Heart left ventricle (tissue), 16 donors: ENCODE results near the gene FAAP100. TPM values are rescaled to one million over a fixed set of nuclear protein-coding genes. Genes with fewer than 3 reads are reported as not detected.

Experiments
- ATAC-seq, 4 donors: fragments of 200-7000 bp; cut with Tn5 transposase; one replicate each; pipeline ENCODE4 v1.9.1; 2020 to 2022; ENCODE audit warnings: moderate library complexity in 4 of 4, mild to moderate bottlenecking in 3 of 4, moderate number of reproducible peaks in 1 of 4
- DNase-seq, 5 donors: peaks; one replicate each; pipeline ENCODE4 v3.0.0-alpha.2; 2020
- H3K27ac ChIP-seq, 12 donors: fragments of 200-600 bp; sonication (generic) in 4 of 12; one replicate each; pipeline versions ENCODE4 v1.5.0 to v1.8.0; 2016 to 2022; ENCODE audit warnings: mild to moderate bottlenecking in 2 of 12
- H3K27me3 ChIP-seq, 9 donors: fragments of 200-600 bp; sonication (generic) in 2 of 9; one replicate each; pipeline versions ENCODE4 v1.5.1 to v1.8.0; 2016 to 2022; ENCODE audit warnings: mild to moderate bottlenecking in 3 of 9
- H3K36me3 ChIP-seq, 9 donors: fragments of 200-600 bp; sonication (generic) in 2 of 9; one replicate each; pipeline versions ENCODE4 v1.5.0 to v1.8.0; 2018 to 2022; ENCODE audit warnings: mild to moderate bottlenecking in 2 of 9
- H3K4me1 ChIP-seq, 12 donors: fragments of 200-600 bp; sonication (generic) in 4 of 12; one replicate each; pipeline versions ENCODE4 v1.5.0 to v1.8.0; 2016 to 2022; ENCODE audit warnings: mild to moderate bottlenecking in 3 of 12
- H3K4me3 ChIP-seq, 12 donors: fragments of 200-600 bp; sonication (generic) in 4 of 12; one replicate each; pipeline versions ENCODE4 v1.5.0 to v1.8.0; 2017 to 2022; ENCODE audit warnings: mild to moderate bottlenecking in 9 of 12, moderate library complexity in 4 of 12
- H3K9me3 ChIP-seq, 12 donors: fragments of 200-600 bp; sonication (generic) in 4 of 12; one replicate each; pipeline versions ENCODE4 v1.5.0 to v1.8.0; 2016 to 2022; ENCODE audit warnings: mild to moderate bottlenecking in 1 of 12
- POLR2A ChIP-seq, 2 donors: fragments of 450-650 bp; IDR thresholded peaks; one replicate each; pipeline ENCODE4 v1.6.1; 2017; ENCODE audit warnings: antibody characterized with exemption in 2 of 2, mild to moderate bottlenecking in 2 of 2, moderate library complexity in 2 of 2
- WGBS, 4 donors: extraction: QIAGEN DNeasy Blood & Tissue Kit in 2 of 4; methylation state at CpG; one replicate each; pipeline versions ENCODE4 v1.1.5 to v1.1.7; 2013 to 2018; 5-methylcytosine and 5-hydroxymethylcytosine counted together
- intact Hi-C, 10 donors: fragments of 100-400 bp; cut with DNase I; formaldehyde crosslinking; loops; one replicate each; pipeline versions ENCODE4 v1.11.1 to v1.14.2; 2022
- polyA plus RNA-seq, 2 donors: library from polyadenylated mRNA; stranded (reverse); fragments of 200-250 nt; gene quantifications; one replicate each; pipeline ENCODE4 v1.2.3, GENCODE V29; 2013
- total RNA-seq, 9 donors: library from RNA; depleted of rRNA in 2 of 9; stranded (reverse); fragments of >200 nt in 2 of 9; fragmentation: NEBNext Ultra II Directional in 3 of 9; extraction: Animal tissue kit (Norgen Biotek cat#: 25700) in 3 of 9; gene quantifications; one replicate each; pipeline versions ENCODE4 v1.1.0 to v1.2.4, GENCODE V29; 2016 to 2023
- TF ChIP-seq, protein P1 (sequence below), 12 donors: fragments of 200-600 bp; sonication (generic) in 4 of 12; IDR thresholded peaks; one replicate each; pipeline versions ENCODE4 v1.5.0 to v1.8.0; 2018 to 2022; ENCODE audit warnings: antibody characterized with exemption in 12 of 12, mild to moderate bottlenecking in 5 of 12
- donor health status: ischemic (EF 13 %, LVEDD 7.1; RV severe dilation, severe dysfunction).
- donor health status: healthy with polysubstance abuse.
- donor health status: DM: no; HTN: yes; CAD: no.
- donor health status: DM: no; HTN: no; CAD: no.
- donor health status: ischemic (EF 25% LVEDD 6.9; RV normal size, moderate dysfunction).
- donor health status: ischemic (EF 25% LVEDD 5.7; RV mildly dilated, moderate dysfunction).
- donor health status: healthy.
- donor health status: DM: yes; HTN: yes; CAD: no.
- donor health status: ischemic (EF 35%, LVEDD 5.7; RV mildly dilated, moderate dysfunction).
- donor health status: nonischemic (EF 11% LVEDD 7.7; RV severe dilation, severe dysfunction).
- donor health status: DM: yes; HTN: yes; CAD: no.
- donor health status: PGD.
- donor health status: ischemic (EF 29% LVEDD 5.4; RV normal size, mild dysfunction).
- donor health status: nonischemic (EF 23%, LVEDD 6.1; RV moderate dilation, normal function).

Gene FAAP100
- total and polyA plus RNA-seq, 11 donors = 10.1 to 21.6 (median 16.6) TPM

DNA sequence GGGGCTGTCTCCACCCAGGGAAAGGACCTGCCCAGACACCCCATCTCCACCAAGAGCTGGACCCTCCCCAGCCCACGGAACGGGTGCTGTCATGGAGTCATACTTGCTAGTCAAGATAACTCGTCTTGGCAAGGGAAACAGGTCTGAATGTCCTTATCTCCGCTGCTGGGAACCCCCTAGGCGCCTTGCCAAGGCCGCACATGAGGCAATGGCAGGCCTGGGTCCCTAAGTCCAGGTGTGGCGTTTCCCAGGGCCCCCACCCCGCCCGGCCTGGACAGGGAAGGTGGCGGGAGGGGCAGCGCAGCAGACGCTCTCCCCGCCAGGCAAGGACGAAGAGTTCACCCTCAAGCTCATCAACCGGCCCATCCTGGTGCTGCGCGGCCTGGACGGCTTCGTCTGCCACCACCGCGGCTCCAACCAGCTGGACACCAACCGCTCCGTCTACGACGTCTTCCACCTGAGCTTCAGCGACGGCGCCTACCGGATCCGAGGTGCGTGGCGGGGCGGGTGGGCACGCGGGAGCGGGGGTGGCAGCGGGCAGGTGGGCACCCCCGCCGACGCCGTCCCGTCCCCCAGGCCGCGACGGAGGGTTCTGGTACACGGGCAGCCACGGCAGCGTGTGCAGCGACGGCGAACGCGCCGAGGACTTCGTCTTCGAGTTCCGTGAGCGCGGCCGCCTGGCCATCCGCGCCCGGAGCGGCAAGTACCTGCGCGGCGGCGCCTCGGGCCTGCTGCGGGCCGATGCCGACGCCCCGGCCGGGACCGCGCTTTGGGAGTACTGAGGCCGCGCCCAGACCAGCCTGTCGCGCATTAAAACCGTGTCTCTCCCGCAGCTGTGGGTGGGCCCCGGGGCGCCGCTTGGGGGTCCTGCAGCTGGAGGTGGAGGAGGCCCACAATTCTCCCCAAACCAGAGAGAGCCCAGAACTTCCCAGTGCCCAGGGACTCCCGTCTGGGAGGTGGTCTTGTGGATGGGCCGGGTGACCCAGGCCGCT lies 15.6 kb downstream of the FAAP100 start:
- H3K27ac ChIP-seq = no peak overlapping the region
- DNase-seq (peak in 1 of 5 donors; percentile 63), ATAC-seq (peak in 2 of 4 donors; percentile 2 to 25)
- H3K4me3 ChIP-seq = peak overlapping the region in 1 of 12 donors; percentile 18
- peaks cover 0 to 30% (median 14%) of the 10 kb centered on the region in 9 donors for H3K36me3 ChIP-seq
- peaks cover 0 to 20% (median 16%) of the 10 kb centered on the region in 12 donors for H3K4me1 ChIP-seq
- H3K9me3 ChIP-seq = no peaks in the 10 kb centered on the region
- 7 to 8% (median 7%) methylated on average over 12 to 89 of the region's 89 CpGs for WGBS, 4 donors
- H3K27me3 ChIP-seq = peaks cover 0 to 36% (median 30%) of the 10 kb centered on the region in 9 donors
- intact Hi-C loops = loop anchor here in 7 of 10 donors (5.0 to 10.0 kb wide), 3 partner anchors 62 to 394 kb away; no protein-coding TSS in a partner anchor
- no peak for TF ChIP-seq POLR2A (IDR thresholded peaks at IDR 0.05)
- TF ChIP-seq, protein P1, sequence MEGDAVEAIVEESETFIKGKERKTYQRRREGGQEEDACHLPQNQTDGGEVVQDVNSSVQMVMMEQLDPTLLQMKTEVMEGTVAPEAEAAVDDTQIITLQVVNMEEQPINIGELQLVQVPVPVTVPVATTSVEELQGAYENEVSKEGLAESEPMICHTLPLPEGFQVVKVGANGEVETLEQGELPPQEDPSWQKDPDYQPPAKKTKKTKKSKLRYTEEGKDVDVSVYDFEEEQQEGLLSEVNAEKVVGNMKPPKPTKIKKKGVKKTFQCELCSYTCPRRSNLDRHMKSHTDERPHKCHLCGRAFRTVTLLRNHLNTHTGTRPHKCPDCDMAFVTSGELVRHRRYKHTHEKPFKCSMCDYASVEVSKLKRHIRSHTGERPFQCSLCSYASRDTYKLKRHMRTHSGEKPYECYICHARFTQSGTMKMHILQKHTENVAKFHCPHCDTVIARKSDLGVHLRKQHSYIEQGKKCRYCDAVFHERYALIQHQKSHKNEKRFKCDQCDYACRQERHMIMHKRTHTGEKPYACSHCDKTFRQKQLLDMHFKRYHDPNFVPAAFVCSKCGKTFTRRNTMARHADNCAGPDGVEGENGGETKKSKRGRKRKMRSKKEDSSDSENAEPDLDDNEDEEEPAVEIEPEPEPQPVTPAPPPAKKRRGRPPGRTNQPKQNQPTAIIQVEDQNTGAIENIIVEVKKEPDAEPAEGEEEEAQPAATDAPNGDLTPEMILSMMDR (IDR thresholded peaks at IDR 0.05) = no peak

DNA sequence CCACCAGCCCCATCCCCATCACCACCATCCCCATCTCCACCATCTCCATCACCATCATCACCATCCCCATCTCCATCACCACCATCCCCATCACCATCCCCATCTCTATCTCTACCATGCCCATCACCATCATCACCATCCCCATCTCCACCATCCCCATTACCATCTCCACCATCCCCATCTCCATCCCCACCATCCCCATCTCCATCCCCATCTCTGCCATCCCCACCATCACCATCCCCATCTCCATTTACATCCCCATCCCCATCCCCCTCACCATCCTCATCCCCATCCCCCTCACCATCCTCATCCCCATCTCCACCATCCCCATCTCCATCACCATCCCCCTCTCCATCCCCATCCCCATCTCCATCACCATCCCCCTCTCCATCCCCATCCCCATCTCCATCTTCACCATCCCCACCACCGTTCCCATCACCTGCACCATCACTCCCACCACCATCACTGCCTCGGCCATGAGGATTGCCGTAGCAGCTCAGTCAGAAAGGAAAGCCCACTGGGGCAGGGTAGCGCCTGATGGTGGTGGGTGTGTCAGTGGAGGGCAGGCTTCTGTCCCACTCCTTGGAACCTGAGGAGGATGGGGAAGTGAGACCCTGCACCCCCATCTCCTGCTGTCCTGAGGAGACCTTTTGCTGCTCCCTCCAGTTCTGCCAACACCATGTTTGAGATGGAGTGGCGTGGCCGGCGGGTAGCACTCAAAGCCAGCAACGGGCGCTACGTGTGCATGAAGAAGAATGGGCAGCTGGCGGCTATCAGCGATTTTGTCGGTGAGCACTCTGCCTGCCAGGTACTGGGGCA lies 16.5 kb downstream of the FAAP100 start:
- DNase-seq (no peak), ATAC-seq (no peak)
- H3K27ac ChIP-seq = no peak overlapping the region
- peaks cover 0 to 20% (median 16%) of the 10 kb centered on the region in 12 donors for H3K4me1 ChIP-seq
- intact Hi-C loops = loop anchor here in 7 of 10 donors (5.0 to 10.0 kb wide), 3 partner anchors 61 to 393 kb away; no protein-coding TSS in a partner anchor
- peaks cover 0 to 22% (median 10%) of the 10 kb centered on the region in 9 donors for H3K36me3 ChIP-seq
- peaks cover 0 to 36% (median 30%) of the 10 kb centered on the region in 9 donors for H3K27me3 ChIP-seq
- WGBS, 4 donors = 48 to 60% (median 52%) methylated on average over 8 to 13 of the region's 13 CpGs
- TF ChIP-seq, protein P1 (IDR thresholded peaks at IDR 0.05) = no peak
- TF ChIP-seq POLR2A (IDR thresholded peaks at IDR 0.05) = no peak
- H3K9me3 ChIP-seq = no peaks in the 10 kb centered on the region
- no peak overlapping the region for H3K4me3 ChIP-seq

DNA sequence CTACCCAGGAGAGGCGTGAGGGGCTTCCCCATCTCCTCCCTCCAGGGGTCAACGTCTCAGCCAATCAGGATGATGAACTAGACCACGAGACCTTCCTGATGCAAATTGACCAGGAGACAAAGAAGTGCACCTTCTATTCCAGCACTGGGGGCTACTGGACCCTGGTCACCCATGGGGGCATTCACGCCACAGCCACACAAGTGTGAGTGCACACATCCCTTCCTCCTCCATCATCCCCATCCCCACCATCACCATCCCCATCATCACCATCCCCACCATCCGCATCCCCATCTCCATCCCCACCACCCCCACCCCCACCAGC lies 17.2 kb downstream of the FAAP100 start:
- intact Hi-C loops = loop anchor here in 7 of 10 donors (5.0 to 10.0 kb wide), 3 partner anchors 60 to 393 kb away; no protein-coding TSS in a partner anchor
- no peak overlapping the region for H3K4me3 ChIP-seq
- TF ChIP-seq, protein P1 (IDR thresholded peaks at IDR 0.05) = no peak
- TF ChIP-seq POLR2A (IDR thresholded peaks at IDR 0.05) = no peak
- no peaks in the 10 kb centered on the region for H3K9me3 ChIP-seq
- DNase-seq (no peak), ATAC-seq (no peak)
- H3K27me3 ChIP-seq = peaks cover 0 to 36% (median 30%) of the 10 kb centered on the region in 9 donors
- H3K27ac ChIP-seq = no peak overlapping the region
- H3K4me1 ChIP-seq = peaks cover 0 to 20% (median 16%) of the 10 kb centered on the region in 12 donors
- H3K36me3 ChIP-seq = peaks cover 0 to 15% (median 3%) of the 10 kb centered on the region in 9 donors
- WGBS, 4 donors = 78 to 93% (median 90%) methylated on average over 5 of the region's 5 CpGs
